Ammon's horn (tissue), 1 donor: ENCODE data around the gene PRCC.

Experiments used
- DNase-seq: peaks from one replicate; pipeline ENCODE4 v3.0.0-alpha.2; 2016; ENCODE audit warnings: low spot score

PRCC gene, protein sequence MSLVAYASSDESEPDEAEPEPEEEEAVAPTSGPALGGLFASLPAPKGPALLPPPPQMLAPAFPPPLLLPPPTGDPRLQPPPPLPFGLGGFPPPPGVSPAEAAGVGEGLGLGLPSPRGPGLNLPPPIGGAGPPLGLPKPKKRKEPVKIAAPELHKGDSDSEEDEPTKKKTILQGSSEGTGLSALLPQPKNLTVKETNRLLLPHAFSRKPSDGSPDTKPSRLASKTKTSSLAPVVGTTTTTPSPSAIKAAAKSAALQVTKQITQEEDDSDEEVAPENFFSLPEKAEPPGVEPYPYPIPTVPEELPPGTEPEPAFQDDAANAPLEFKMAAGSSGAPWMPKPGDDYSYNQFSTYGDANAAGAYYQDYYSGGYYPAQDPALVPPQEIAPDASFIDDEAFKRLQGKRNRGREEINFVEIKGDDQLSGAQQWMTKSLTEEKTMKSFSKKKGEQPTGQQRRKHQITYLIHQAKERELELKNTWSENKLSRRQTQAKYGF

DNA sequence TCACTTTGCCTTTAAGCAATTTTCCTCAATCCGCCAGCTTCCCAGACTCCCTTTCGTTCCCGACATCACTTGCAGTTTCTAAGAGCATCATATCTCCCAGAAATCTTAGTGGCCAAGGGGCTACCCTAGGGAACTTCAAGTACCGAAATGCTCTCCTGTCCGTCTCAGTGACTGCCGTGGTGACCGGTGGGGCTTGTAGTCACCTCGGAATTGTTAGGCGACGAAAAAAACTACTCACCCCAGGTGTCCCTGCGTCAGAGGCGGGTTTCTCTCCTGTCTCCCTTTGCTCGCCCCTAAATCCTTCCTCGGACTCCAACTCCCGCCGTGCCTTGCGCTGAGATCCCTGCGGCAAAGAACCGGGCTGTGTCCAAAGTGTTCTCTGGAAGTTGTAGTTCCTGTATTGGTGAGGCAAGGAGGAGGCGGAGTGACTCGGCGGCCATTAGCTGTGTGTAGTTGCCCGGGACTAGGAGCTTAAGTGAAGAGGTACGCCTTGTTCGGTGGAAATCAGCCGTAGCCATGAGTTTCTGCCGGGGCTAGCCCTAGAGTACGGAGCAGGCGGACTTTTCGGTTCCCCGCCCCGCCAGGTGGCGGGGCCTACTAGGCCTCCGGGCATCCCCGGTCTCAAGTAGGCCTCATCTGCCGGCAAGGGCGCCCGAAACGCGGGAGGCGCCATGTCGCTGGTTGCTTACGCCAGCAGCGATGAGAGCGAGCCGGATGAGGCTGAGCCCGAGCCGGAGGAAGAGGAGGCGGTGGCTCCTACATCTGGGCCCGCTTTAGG is at the start of gene PRCC:
Gene PRCC (plus strand): TSS at position 435 of the 778 bp plus-strand sequence. CDS start 237 bp downstream, at position 672.
- DNase-seq = peak; percentile 100

DNA sequence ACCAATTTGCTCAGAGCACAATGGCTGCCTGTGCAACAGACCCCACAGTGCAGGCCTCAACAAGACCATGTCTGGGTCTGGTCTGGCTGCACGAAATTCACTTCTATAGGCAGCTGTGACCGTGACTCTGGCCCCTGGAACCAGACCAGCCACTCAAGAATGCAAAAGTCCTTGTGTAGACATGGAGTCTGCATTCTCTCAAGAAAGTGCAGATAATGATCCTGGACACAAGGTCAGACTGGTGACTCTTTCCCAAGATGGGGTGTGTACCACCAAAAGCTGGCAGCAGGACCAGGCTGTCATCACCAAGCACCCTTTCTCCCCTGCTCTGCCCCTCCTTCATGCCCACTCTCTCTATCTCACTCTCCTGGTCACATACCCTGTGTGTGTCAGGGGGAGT is 46.2 kb upstream of the PRCC start:
- DNase-seq = no peak

DNA sequence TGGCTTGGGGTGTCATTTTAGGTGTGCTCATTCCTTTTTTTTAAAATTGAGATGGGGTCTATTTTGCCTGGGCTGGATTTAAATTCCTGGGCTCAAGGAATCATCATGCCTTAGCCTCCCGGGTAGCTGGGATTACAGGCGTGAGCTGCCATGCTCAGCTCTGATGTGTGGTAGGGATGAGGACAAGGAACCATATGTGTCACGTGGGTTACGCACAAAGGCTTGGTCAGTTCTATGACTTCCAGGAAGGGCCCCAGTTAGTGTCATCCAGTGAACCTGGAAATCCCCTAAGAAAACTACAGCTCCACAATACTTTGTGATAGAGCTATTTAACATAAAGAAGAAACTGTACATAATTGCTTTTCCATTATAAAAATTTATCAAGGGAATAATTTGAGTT is 45.8 kb upstream of the PRCC start:
- DNase-seq = no peak

DNA sequence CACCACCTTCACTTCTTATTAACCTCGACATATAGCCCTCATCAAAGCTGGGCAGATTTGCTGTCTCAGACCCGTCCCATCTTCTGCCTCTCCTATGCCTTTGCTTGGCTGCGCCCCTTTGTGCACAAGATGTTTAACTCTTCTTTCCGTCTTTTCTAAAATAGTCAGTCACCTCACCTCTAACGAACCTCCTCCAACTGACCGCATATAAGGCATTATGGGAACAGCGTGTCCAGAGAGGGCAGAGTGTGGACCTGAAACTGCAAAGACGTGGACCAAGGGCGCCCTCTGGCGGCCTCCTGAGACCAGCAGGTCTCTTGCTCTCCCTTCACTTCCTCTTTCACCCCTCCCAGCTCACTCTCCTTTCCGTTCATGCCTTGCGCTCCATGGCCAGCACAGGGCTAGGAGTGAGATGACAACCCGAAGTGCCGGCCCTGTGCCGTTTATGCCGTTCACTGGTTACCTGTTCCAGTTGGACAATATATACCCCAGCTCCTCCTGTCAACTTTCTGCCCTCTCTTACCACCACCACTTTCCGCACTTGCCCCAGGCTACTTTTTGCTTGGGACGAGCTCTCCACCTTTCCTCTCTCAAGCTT is 41.6 kb upstream of the PRCC start:
- DNase-seq = peak; percentile 92

DNA sequence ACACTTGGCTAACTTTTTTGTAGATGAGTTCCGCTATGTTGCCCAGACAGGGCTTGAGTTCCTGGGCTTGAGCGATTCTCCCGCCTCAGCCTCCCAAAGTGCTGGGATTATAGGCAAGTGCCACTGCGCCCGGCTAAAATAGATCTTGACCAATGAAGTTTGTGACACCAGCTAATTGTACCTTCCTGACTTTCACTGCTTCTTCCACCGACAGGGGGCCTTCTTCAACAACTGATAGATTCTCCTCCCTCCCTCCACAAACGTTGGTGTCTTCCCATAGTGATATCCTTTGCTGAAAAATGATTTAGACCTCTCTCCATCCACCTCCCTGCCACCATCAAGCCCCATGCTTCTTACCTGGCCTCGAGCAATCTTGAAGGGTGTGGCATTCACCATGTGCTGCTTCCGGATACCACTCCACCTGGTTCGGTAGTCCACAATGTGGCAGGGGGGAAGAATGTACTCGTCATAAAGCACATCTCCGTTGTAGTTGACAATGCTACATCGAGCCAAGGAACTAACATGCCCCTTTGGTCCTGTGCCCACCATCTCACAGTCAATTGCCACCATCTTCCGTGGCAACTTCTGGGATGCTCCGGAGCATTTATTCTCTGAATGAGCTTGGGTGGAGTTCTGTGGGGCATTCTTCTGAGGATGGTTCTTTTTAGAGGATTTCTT is 40.6 kb upstream of the PRCC start:
- DNase-seq = peak; percentile 47

DNA sequence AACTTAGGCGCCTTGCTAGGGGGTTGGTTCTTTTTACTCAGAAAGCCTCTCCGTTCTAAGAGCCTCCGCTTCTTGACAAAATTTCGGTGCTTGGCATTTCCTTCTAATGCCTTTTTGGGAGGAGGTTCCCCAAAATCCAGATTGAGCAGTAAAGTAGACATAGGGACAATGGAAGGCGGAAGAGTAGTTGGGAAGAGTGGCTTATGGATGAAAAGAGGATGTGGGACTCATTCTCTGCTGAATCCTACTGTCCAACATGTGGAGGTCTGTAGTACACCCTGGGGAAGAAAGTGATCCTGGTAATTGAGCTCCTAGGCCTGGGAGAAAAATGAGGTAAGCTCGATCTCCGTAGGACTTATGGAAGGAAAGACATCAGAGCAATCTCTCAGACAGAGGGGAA is 39.8 kb upstream of the PRCC start:
- no peak for DNase-seq

DNA sequence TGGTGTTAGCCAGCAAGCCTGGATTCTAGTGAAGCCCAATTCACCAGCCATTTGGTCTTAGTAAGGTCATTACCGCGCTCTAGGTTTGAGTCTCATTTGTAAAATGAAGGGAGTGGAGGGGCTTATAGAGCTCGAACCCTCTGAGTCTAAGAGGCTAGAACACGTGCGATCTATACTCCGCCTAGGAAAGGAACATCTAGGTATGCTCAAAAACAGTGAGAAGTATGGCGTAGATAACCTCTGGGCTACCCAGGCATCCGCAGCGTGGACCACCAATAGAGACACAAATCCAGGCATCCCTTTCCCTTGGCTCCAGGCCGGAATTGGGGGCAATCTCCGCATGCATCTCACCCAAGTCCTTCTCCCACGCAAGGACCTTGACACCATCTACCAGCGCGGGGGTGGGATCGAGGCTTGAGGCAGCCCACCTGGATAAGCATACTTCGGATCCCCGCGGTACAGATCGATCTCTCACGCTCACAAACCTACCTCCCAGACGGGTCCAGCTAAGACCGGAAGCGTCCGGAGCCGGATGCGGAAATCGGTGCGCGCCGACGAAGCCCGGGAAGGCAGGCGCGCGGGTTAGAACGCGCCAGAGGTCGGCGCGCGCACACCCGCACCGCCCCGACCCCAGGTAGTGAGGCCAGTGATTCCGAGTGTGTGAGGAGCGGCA is 39.3 kb upstream of the PRCC start, which contains the start of gene METTL25B:
Gene METTL25B (plus strand): TSS at position 544 of the 673 bp plus-strand sequence. CDS start 636 bp downstream, outside the sequence.
- DNase-seq = peak; percentile 71

DNA sequence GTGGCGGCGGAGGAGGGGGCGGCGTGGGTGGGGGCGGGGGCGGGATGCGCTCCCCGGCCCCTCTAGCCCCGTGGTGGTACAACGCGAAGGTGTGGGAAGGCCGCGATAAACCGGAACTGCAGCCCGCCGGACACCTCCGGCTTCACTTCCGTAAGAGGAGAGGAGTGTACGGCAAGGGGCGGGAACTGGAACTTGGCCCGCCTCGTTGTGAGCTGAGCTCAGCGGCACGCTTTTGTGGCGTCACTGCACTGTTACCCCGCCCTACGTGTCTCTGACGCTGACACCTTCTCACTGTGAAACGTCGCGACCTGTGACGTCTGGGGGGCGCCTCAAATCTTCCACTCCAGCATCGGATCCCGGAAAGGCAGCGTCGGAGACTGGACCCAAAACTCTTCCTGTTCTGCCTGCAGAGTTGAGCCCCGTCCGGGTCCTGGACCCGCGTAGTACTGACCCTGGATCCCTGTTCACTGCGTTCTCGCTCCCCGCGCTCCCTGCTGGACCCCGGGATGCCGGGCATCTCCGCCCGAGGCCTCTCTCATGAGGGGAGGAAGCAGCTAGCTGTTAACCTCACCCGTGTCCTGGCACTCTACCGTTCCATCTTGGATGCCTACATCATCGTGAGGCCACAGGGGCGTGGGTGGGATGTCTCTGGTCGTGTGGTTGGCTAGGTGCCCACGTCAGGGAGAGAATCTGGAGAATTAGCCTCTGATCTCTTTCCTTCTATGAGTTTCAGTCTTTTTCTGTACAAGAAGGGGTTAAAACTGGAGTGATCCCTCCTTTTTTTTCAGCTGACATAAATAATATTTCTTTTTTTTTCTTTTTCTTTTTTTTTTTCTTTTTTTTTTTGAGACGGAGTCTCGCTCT is 38.5 kb upstream of the PRCC start, which contains the start of gene ISG20L2:
Gene ISG20L2 (minus strand): TSS at position 168 of the 864 bp plus-strand sequence. CDS start 1,114 bp downstream, outside the sequence.
- peak; percentile 98 for DNase-seq

DNA sequence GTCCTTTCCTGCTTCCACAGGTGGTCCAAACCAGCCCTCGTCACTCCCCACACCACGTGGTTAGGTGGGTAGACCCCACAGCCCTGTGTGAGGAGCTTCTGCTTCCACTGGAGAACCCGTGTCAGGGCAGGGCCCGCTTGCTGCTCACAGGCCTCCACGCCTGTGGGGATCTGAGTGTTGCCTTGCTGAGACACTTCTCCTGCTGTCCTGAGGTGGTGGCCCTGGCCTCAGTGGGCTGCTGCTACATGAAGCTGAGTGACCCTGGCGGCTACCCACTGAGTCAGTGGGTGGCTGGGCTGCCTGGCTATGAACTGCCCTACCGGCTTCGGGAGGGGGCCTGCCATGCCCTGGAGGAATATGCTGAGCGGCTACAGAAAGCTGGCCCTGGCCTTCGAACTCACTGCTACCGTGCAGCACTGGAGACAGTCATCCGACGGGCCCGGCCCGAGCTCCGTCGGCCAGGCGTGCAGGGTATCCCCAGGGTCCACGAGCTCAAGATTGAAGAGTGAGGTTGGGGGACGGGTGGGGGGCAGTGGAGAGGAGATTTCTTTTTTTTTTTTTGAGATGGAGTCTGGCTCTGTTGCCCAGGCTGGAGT is 33.2 kb upstream of the PRCC start:
- no peak for DNase-seq

DNA sequence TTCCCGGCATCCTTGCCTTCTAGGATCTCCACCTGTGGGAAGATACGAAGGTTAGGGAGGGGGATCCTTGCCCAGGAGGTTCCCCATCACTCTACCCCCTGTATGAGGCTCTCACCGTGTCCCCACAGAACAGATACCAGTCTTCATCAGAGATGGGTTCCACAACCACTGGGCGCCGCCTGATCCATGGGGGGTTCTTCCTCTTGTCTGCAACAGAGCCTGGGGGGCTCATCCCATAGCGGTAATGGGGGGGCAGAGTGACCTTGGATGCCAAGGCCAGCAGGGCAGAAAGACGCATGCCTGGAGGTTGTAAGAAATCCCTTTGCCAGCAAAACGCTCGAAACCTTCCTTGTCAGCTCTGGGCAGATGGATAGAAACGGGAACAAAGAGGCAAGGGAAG is 28.9 kb upstream of the PRCC start:
- no peak for DNase-seq

DNA sequence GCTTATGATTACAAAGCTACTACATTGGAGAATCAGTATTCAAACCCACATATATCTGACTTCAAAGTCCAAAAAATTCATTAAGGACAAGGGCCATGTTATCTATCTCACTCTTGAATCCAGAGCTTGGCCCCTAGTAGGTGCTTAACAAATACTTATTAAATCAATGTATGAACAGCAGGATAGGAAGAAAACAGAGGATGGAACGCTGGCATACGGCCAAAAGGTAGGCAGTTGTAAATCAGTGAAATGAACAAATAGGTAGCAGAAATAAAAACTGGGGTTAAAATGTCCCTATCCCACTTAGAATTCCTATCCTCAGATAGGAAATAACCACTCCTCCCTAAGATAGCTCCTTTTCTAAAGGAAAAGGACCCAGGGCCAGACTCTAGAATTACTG is 28.4 kb upstream of the PRCC start:
- DNase-seq = no peak

DNA sequence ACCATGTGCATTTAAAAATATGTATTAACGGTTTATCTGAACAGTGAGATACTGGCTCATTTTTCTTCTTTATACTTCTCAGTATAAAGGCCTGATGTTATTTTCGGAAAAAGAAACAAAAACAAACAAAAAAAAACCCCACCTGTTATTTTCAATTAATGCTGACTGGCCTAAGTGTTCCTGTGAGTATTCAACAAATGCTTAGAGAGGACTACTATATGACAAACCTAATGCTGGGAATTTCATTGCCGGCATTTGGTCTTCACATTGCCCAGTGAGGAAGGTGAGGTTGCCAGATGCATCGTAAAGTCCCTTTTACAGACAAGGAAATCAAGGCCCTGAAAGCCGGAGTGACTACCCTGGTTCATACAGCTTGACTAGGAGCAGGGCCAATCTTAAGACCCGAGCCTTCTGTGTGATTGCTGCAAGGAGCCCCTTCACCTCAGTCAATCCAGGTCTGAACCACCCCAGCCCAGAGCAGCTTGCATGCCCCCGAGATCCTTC is 27.0 kb upstream of the PRCC start:
- no peak for DNase-seq

DNA sequence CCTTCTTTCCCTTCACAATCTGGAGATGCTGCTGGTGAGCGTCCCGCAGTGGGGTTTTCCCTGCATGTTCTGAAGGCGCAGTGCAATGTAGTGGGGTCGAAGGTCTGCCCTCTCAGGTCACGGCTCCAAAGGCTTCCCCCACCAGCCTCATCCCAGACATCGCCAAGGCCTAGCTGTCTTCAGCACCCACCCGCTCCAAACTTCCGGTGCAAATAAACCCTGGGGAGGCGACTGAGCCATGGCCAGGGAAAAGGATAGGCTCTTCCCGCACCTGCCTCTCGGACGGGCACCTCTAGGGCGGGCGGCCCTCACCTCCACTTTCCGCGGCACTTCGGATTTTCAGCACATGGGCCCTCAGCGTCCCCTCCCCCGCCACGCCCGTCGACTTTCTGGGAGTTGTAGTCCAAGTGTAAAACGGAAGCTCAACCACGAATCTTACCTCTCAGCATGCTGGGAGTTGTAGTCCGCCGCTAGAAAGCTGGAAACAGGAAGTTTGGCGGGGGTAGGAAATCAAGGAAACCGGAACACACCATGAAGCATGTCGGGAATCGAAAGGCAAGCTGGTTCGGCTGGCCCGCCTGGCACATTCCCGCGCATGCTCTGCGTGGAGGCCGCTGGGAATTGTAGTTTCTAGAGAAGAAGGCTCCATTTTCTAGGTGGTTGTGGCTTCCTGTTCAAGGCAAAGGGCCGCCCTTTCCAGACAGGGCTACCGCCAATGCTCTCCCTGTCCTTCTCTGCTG is 26.4 kb upstream of the PRCC start, which contains the start of gene MRPL24:
Gene MRPL24 (minus strand): TSS at position 348 of the 740 bp plus-strand sequence. CDS start 2,384 bp downstream, outside the sequence.
- peak; percentile 100 for DNase-seq

DNA sequence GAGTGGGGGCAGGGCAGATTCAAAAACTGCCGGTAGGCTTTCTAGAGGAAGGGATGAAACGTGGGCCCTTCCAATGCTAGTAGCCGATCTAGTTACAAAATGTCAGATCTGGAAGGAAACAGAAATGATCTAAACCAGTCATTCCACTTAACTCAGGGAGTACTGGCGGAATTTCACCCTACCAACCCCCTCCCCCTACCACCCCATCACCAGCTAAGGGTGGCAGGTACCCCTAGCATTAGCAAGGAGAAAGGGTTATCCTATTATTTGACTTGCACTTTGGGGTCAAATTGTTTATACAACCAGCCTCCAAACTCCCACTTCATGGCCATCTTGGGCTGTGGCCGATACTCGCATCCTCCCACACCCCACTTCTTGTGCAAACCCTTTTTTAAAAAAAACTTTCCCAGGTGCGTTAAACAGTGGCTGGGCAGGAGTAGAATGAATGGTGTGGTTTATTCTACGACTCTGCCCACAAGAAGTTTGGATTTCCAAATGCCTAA is 25.8 kb upstream of the PRCC start:
- DNase-seq = no peak

DNA sequence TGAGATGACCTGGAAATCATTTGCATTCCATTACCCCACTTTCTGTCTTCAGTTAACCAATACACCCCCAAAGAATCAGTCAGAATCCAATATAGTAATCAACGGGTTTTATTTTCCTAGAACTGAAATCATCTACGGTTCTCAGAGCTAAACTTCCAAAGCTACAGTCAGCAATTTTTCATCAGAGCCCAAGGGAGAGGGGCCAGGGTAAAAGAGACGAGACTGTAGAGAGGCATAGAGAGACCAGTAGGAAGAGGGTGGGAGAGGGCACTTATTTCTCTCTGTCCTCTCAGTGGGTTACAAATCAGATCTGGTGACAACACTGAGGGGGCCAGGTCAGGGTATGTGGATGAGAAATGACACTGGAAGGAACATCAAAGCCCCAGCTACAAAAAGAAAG is 25.3 kb upstream of the PRCC start:
- no peak for DNase-seq

DNA sequence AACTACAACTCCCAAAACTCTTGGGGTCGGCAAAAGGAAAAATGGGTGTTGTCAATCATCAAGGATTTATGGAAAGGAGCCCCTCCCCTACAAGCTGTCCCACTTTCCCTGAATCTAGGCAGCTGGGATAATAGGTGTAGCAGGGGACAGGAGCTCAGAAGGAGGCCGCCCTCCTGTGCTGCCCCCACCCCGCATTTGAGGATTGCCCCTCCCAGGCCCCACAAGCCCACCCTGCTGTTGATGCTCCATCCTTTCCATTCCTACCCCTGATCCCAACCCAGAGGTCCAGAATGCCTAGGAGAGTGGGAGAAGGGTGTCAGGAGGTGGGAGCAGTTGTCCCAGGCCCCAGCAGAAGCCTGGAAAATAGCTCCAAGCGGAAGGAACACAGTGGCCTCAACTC is 24.5 kb upstream of the PRCC start:
- DNase-seq = no peak

DNA sequence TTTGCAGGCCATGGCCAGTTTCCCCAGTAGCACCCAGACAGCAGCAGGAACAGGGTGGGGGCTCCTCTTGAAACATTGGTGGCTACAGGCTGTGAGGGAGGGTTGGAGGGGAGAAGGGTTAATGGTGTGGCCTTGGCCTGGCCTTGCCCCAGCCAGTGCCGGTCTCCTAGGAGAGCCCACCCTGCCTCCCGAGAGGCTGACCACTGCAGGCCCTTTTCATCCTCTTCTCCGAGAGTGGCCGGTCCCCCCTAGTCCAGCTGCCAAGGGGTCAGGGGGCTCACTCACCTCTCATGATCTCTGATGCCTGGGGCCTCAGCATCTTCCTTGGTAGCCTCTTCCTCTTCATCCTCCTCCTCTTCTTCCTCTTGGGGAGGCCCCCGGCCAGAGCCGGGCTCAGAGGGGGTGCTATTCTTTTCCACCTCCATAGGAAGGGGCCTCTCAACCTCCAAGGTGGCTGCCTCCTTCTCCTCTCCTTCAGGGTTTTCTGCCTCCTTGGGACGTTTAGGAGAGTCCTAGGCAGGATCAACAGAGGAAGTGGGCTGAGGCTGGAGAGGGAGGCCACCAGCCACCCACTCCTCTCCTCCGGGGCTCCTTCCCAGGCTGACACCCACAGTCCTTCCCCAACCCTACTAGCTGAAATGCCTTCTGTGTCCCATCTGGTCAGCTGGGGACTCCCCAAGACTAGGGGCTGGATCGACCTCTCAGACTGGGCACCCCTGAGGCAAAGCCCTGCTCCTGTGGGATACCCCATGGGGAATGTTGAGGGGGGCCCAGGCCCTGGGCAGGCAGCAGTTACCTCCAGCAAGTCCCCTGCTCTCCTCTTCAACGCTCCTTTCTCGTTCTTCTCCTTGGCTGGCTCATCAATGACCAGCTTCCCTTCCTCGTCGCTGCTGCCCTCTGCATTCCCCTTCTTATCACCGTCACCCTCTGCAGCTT is 23.7 kb upstream of the PRCC start:
- no peak for DNase-seq
